HG02852 (cell line): Measurements from ENCODE around the gene CCDC170.
A peak's percentile ranks its signal among the peaks of the same experiment; 100 is the strongest.
"Not testable (repeated sequence)": the region's sequence is repeated elsewhere in the genome, so short reads cannot be mapped to it uniquely, and the experiment has no call there.

Experiments
- ATAC-seq: cut with Tn5 transposase; IDR thresholded peaks from one replicate; pipeline ENCODE4 v1.9.1; 2021; ENCODE audit warnings: mild to moderate bottlenecking, moderate library complexity; ENCODE audit not compliant: unreplicated experiment

CCDC170 gene, protein sequence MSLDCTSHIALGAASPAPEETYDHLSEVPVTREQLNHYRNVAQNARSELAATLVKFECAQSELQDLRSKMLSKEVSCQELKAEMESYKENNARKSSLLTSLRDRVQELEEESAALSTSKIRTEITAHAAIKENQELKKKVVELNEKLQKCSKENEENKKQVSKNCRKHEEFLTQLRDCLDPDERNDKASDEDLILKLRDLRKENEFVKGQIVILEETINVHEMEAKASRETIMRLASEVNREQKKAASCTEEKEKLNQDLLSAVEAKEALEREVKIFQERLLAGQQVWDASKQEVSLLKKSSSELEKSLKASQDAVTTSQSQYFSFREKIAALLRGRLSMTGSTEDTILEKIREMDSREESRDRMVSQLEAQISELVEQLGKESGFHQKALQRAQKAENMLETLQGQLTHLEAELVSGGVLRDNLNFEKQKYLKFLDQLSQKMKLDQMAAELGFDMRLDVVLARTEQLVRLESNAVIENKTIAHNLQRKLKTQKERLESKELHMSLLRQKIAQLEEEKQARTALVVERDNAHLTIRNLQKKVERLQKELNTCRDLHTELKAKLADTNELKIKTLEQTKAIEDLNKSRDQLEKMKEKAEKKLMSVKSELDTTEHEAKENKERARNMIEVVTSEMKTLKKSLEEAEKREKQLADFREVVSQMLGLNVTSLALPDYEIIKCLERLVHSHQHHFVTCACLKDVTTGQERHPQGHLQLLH

DNA sequence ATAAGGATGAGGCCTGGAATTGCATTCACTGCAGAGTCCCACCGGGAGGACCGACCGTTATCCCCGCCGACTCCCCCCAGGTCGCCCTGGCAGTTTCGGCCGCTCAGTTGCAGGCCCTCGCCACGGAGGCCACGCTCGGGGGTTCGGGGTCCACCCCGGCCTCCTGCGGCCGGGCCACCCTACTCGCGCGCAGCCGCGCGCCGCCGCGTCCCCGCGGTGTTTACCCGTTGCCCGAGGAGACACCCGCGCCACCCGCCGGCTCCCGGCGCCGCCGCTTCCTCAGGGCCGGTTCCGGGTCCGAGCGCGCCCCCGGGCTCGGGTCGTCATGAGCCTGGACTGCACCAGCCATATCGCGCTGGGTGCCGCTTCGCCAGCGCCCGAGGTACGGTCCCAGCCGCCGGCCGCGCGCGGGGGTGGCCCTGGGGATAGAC lies at the start of gene CCDC170:
CCDC170 (plus strand) TSS at position 214 of the 431 bp plus-strand sequence; CDS start at position 326, 112 bp downstream.
- ATAC-seq: no peak

DNA sequence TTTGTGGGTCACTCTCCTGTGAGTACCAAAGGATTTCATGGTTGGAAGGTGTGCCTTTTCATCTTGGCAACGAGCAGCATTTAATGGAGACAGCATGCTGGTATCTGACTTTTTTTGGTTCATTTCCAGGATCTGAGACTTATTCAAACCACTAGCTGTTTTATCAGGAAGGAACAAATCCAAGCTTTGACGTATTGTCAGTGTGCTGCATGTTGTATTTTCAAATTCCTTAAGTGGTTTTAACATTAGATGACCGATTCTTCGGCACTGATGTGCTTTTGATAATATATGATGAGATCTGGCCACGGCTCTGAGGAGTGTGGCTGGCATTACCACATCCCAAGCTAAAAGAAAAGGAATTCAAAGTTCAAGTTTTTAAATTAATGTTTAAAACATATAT lies 48.3 kb upstream of the CCDC170 start:
- ATAC-seq: no peak

DNA sequence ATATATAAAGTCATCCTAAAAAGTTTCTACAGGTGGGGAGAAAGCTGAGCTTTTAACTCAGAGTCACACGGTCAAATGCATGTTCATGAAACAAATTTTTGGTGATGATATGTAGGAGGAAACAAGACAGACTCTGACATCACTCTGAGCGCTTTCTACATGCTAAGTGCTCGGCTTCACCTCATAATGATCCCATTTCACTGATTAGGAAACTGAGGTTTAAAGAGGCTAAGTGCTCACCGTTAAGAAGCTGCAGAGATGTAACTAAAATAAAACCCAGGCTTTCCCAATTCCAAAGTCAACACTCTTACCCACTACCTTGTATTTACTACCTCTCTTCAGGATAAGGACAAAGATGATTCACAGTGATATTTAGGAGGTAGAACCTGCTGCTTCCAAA lies 46.6 kb upstream of the CCDC170 start:
- no peak for ATAC-seq

DNA sequence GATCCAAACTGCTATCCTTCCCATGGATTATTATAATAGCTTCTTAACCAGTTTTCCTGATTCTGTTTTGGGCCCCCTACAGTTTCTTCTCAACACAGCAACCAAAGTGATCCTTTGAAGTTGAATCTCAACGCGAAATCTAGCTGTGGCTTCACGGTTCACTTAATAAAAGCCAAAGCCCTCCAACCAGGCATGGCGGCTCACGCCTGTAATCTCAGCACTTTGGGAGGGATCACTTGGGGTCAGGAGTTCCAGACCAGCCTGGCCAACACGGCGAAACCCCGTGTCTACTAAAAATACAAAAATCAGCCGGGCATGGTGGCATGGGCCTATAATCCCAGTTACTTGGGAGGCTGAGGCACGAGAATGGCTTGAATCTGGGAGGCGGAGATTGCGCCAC lies 45.2 kb upstream of the CCDC170 start:
- ATAC-seq: no peak

DNA sequence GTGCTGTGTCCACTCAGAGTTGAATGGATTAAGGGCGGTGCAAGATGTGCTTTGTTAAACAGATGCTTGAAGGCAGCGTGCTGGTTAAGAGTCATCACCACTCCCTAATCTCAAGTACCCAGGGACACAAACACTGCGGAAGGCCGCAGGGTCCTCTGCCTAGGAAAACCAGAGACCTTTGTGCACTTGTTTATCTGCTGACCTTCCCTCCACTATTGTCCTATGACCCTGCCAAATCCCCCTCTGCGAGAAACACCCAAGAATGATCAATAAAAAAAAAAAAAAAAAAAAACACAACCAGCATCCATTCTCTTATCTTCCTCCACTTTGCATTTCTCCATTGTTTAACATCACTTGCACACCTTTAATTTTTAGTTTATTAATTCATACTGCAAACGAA lies 42.9 kb upstream of the CCDC170 start:
- ATAC-seq: not testable (repeated sequence)

DNA sequence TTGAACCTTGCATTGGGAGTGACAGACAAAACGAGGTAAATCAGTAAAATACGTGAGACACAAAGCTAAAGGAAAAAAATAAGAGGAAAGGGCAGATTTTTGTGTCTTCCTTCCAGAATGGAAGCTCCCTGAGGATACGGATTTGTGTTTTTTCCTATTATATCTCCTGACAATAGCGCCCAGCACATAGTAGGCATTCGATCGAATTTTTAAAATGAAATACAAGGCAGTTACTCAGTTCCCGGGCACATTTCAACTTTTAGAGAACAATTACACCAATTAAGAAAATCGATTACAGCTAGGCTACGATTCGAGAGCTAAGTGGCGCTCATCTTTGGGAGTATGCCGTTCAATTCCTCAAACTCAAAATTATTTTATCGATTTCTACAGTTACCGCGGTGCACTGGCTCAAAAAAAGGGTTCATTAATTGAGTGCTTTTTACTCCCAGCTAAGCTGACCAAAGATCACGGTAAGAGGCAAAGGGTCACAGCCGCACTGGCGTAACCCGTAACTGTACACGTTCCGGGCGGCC lies 42.3 kb upstream of the CCDC170 start:
- no peak for ATAC-seq

DNA sequence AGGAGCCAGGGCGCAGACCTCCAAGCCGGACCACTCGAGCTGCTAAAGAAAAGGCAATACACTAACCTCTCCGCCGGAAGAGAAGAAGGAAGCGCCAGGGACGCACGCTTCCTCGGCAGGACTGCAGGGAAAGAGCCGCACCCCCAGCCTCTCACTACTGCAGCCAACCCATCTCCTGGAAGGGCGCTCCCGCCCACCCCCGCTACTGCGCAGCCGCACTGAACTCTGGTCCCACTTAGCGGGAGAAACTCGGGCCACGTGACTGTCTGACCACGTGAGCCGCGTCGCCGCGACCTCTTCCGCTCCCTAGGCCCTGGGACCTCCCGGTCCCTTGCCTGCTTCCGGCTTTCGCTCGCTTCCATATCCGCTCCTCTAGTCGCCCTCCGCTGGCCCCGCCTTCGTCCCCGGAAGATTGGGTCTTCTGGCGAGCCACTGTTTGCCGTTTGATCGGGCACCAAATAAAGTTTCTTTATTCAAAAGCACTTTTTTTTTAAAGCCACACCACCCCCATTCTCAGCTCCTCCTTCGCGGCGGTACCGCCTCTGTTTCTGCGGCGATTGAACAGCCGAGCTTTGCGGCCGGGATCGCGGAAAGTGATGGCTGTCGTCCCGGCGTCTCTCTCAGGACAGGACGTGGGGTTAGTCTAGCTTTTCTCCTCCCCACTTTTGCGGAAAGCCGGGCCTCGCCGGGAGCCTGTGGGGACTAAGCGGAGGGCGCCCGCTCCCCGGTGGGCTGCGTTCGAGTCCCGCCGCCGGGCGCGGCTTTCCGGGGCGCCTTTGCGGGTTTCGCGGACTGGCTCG lies 41.7 kb upstream of the CCDC170 start, which contains the start of gene RMND1:
RMND1 (minus strand) TSS at position 177 of the 800 bp plus-strand sequence. CDS start 6,315 bp downstream, outside the sequence.
- peak; percentile 97 for ATAC-seq

DNA sequence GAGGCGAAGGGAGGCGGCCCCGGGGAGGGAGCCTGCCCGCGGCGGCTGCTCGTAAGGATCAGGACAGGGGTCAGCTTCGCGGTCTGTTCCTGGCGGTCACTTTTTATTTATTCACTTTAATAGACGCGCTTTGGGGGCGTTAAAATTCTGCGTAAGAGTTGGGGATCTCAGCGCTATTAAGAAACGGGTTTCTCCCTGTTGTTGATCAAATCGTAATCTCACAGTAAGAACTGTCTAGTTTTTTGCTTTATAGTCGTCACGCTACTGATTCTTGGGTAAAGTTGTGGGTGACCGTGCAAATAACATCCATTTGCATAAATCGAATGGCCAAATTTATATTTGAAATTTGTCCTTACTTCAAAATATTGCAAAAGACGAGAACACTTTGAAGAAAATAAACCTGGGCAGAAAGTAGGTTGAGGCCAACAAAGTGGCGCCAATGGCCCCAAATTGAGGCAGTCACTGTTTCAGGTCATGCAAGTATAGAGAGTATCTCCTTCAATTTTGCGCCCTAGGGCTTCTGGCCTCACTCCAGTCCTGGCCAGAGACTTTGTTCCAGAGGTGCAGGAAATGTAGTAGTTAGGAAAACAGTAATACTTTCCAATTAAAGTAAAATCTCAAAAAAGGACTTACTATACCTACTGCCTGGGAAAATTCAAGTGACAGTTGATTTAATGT lies 40.9 kb upstream of the CCDC170 start:
- no peak for ATAC-seq

DNA sequence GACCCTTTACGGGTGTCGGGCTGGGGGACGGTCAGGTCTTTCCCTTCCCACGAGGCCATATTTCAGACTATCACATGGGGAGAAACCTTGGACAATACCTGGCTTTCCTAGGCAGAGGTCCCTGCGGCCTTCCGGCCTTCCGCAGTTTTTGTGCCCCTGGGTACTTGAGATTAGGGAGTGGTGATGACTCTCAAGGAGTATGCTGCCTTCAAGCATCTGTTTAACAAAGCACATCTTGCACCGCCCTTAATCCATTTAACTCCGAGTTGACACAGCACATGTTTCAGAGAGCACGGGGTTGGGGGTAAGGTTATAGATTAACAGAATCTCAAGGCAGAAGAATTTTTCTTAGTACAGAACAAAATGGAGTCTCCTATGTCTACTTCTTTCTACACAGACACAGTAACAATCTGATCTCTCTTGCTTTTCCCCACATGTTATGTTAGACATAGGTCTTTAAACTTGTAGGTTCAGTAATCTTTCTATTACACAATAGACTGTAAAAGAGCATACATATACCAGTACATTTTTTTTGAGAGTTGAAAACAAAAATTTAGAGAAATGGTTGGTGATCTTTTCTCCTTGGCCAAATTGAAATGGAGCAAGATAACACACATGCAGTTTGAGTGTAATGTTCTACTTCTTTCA lies 37.9 kb upstream of the CCDC170 start:
- ATAC-seq: not testable (repeated sequence)

DNA sequence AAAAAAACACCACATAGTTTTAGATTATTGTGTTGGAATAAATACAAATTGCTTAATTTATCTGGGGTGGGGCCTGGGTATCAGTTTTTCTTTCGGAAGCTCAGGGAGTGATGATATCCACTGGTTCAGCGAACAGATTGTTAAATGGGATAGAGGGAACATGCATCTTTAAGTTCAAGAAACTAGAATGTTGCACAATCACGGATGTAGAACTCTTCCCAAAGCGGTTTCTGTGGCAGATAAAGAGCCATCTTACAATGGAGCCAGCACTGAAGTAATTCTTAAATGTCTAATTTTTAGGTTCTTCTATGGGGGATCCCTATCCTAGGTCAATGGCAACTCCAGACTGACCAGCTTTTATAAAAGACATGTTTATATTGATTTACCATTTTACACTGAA lies 32.1 kb upstream of the CCDC170 start:
- no peak for ATAC-seq

DNA sequence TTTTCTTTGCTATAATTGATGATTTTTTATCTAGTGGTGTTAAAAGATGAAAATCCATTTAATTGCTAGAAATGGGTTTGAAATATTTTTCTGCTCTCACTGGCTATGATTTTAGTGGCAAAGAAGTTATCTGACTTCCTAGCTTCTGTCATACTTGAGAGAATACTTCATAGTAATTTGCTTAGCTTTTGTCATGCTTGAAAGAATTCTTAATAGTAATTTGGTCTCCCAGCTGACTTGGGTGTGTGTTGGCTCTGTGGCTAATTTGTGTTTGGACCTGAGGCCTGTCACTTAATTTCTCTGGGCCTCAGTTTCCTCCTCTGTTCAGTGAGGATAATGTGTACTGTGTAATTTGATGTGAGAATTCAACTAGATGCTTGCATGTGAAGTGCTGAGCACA lies 29.1 kb upstream of the CCDC170 start:
- ATAC-seq: no peak

DNA sequence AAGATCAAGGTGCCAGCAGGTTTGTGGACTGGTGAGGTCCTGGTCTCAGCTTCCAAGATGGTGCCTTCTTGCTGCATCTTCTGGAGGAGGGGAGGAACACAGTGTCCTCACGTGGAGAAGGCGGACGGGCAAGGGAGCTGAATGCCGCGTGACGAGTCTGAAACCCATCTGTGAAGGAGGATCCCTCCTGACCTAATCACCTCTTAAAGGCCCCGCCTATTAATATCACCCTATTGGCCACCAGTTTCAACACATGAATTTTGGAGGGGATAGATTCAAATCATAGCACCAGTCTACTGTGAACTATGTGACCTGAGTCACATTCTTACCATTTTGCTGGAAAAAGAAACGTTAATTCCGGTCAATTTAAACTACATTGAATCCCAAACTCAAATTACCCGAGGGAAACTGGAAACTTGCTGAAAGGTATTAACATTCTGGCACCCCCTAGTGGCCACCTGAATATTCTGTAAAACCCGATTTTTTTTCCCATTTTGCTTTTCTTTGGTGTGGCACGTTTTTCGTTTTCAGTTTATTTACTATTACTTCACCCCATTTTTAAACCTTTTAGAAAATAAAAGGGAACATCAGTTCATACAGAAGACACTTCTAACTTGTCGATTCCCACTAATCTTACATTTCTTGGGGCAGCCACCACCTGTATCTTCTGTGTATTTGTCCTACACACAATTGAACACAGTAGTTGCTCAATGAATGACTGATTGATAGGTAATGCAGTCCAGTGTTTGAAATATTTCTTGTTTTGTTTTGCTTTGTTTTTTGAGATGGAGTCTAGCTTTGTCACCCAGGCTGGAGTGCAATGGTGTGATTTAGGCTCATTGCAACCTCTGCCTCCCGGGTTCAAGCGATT lies 17.9 kb upstream of the CCDC170 start:
- peak; percentile 43 for ATAC-seq

DNA sequence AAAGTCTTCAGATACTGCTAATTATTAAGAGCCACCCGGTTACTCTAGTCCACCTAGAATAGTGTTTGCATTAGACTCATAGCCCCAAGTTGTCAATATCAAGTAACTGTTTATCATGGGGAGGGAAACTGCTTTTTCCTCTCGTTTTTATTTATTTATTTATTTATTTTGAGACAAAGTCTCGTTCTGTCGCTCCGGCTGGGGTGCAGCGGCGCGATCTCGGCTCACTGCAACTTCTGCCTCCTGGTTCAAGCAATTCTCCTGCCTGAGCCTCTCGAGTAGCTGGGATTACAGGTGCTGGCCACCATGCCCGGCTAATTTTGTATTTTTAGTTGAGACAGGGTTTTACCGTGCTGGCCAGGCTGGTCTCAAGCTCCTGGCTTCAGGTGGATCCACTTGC lies 16.1 kb upstream of the CCDC170 start:
- ATAC-seq: no peak

DNA sequence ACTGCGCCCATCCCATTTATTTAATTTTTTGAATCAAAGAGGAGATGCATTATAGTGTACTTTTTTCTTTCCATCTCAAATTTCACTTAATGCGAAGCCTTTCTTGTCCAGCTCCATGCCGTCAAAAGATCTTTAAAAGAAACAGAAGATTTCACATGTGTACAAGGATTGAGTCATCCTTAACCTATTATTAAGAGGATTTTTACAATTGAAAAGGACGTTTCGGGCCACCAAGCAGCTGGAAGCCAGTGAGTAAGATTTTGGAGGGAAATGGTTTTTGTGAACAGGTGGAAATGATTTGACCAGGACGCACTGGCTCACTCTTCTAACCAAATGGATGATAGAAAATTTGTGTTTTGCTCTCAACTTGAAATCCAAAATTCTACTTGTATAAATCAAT lies 15.1 kb upstream of the CCDC170 start:
- ATAC-seq: no peak

DNA sequence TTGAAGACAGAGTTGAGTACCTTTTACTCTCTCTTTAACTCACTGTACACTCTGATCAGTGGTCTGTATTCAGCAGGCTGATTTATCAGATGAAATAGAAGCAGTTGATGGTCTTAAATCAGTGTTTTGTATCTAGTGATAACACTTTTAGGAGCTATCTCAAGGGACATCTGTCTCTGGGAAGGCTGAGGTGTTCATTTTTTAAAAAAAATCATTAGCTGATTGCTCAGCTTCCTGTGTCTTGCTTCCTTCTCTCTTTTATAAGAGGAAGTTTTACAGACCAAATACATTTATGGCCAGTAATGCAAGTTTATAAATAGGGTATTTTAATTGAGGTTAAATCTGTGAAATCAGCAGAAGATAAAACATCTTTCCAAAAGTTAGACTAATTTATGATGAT lies 12.0 kb upstream of the CCDC170 start:
- ATAC-seq: no peak

DNA sequence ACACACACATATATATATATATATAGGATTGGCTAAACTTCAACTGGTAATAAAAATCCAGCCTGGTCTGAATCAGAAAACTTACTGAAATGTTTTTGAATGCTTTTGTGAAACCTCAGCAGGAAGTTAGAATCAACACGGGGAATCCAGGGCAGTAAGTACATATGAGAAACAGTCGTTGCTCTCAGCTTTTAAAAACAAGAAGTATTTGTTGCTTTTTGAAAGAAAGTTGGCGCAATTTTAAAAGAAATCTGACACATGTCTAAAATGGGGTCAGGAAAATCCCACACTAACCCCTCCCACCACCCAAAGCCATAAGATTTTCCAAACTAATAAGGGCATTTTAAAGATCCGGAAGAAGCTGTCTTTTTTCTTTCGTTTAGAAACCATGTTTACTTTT lies 11.5 kb upstream of the CCDC170 start:
- no peak for ATAC-seq

DNA sequence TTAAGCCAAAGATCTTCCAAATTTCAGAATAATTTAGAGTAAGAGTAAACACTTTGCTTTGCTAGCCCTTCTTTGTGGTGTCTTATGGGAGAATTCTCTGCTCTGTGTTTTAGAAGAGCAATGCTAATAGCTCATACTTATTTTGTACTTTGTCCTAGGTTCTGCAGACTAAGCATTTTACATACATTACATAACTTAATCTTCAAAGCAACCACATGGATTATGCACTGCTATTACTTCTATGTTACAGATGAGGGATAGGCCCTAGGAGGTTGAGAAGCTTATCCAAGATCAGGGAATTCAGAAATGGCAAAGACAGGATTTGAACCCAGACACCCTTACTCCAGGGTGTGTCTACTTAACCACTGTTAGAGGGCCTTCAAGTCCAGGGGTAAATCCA lies 9.8 kb upstream of the CCDC170 start:
- no peak for ATAC-seq

DNA sequence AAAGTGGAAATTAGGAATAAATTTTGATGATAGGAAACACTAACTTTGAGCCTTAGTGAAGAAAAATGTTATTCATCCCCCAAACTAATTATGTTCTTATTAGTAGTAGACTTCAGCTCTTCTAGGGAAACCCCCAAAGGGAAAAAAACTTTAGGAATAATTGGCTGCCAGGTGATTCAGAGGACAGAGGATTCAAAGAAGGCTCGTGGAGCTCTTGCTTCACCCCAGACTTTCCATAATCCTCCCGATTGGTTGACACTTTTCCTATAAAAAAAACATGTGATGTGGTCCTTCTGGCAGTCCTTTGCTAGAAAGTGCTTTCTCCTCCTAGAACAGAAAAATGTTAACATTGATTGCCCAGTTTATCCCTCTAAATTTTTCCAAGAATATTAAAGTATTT lies 5.6 kb upstream of the CCDC170 start:
- ATAC-seq: no peak

DNA sequence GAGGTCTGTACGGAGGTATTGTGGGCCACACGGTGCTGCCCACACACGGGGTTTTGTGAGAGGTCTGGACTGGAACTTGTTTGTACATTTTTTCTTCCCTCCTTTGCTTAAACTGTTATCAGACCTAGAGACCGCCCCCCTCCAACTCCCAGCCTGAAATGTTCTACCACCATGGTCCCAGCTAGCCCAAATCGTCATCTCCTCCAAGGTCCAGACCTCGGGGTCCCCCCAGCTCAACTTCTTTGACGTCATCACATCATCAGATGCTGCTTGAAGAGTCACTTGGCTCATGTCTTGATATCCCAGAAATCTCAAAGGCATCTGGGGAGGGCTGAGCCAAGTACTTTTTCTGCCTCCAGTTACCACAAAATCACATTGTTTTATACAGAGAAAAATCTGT lies 2.8 kb upstream of the CCDC170 start:
- ATAC-seq: no peak
